Measurements from ENCODE around the gene CUX1.

Gene CUX1

GRCh38 chr7:102096706-102097427 lies 279.4 kb downstream of the CUX1 start:
- Histone ChIP-seq H3K27me3 (ENCODE audit: insufficient read depth, insufficient read length) (no peaks in the 10 kb centered on the region), H3K36me3 (ENCODE audit: insufficient read depth, insufficient read length, low read length) (peaks cover 1% of the 10 kb centered on the region), H3K9me3 (ENCODE audit: insufficient read depth, low read length) (no peaks in the 10 kb centered on the region), H3K4me3 (ENCODE audit: insufficient read length, low read depth) (no peak overlapping the region), H3K4me1 (ENCODE audit: insufficient read depth, insufficient read length) (peaks cover 2% of the 10 kb centered on the region), H3K9ac (ENCODE audit: insufficient read length, low read depth) (no peak overlapping the region)
- TF ChIP-seq YY1 (IDR thresholded peaks at IDR 0.05; ENCODE audit: insufficient read depth, insufficient read length): no peak
- TF ChIP-seq SUZ12 (IDR thresholded peaks at IDR 0.05; ENCODE audit: extremely low read depth, insufficient read depth, insufficient read length): no peak
- TF ChIP-seq ZNF274 (IDR thresholded peaks at IDR 0.05; ENCODE audit: low read depth, low read length): no peak
- no peak for DNase-seq (ENCODE audit: low read depth, low spot score)

GRCh38 chr7:102097601-102098161 lies 280.3 kb downstream of the CUX1 start:
- no peak overlapping the region for H3K9ac ChIP-seq (ENCODE audit: insufficient read length, low read depth)
- no peak for DNase-seq (ENCODE audit: low read depth, low spot score)
- H3K27me3 ChIP-seq (ENCODE audit: insufficient read depth, insufficient read length): no peaks in the 10 kb centered on the region
- no peaks in the 10 kb centered on the region for H3K9me3 ChIP-seq (ENCODE audit: insufficient read depth, low read length)
- H3K4me1 ChIP-seq (ENCODE audit: insufficient read depth, insufficient read length): peaks cover 2% of the 10 kb centered on the region
- no peak overlapping the region for H3K4me3 ChIP-seq (ENCODE audit: insufficient read length, low read depth)
- no peak for TF ChIP-seq ZNF274 (IDR thresholded peaks at IDR 0.05; ENCODE audit: low read depth, low read length)
- TF ChIP-seq SUZ12 (IDR thresholded peaks at IDR 0.05; ENCODE audit: extremely low read depth, insufficient read depth, insufficient read length): no peak
- no peak for TF ChIP-seq YY1 (IDR thresholded peaks at IDR 0.05; ENCODE audit: insufficient read depth, insufficient read length)
- H3K36me3 ChIP-seq (ENCODE audit: insufficient read depth, insufficient read length, low read length): peaks cover 7% of the 10 kb centered on the region

- peaks cover 12% of the 10 kb centered on the region for H3K36me3 ChIP-seq (ENCODE audit: insufficient read depth, insufficient read length, low read length)
- TF ChIP-seq ZNF274 (IDR thresholded peaks at IDR 0.05; ENCODE audit: low read depth, low read length) (no peak), YY1 (IDR thresholded peaks at IDR 0.05; ENCODE audit: insufficient read depth, insufficient read length) (no peak), SUZ12 (IDR thresholded peaks at IDR 0.05; ENCODE audit: extremely low read depth, insufficient read depth, insufficient read length) (no peak)
- H3K9ac ChIP-seq (ENCODE audit: insufficient read length, low read depth): no peak overlapping the region
- H3K4me1 ChIP-seq (ENCODE audit: insufficient read depth, insufficient read length): peaks cover 2% of the 10 kb centered on the region
- H3K4me3 ChIP-seq (ENCODE audit: insufficient read length, low read depth): no peak overlapping the region
- H3K9me3 ChIP-seq (ENCODE audit: insufficient read depth, low read length): no peaks in the 10 kb centered on the region
- no peak for DNase-seq (ENCODE audit: low read depth, low spot score)
- H3K27me3 ChIP-seq (ENCODE audit: insufficient read depth, insufficient read length): no peaks in the 10 kb centered on the region
These were observed 281.6 kb downstream of the CUX1 start for GRCh38 chr7:102098986-102099385.

- Histone ChIP-seq H3K36me3 (ENCODE audit: insufficient read depth, insufficient read length, low read length) (peaks cover 15% of the 10 kb centered on the region), H3K9me3 (ENCODE audit: insufficient read depth, low read length) (no peaks in the 10 kb centered on the region), H3K27me3 (ENCODE audit: insufficient read depth, insufficient read length) (no peaks in the 10 kb centered on the region), H3K4me1 (ENCODE audit: insufficient read depth, insufficient read length) (peaks cover 2% of the 10 kb centered on the region), H3K4me3 (ENCODE audit: insufficient read length, low read depth) (no peak overlapping the region), H3K9ac (ENCODE audit: insufficient read length, low read depth) (no peak overlapping the region)
- no peak for TF ChIP-seq SUZ12 (IDR thresholded peaks at IDR 0.05; ENCODE audit: extremely low read depth, insufficient read depth, insufficient read length)
- TF ChIP-seq YY1 (IDR thresholded peaks at IDR 0.05; ENCODE audit: insufficient read depth, insufficient read length): no peak
- no peak for TF ChIP-seq ZNF274 (IDR thresholded peaks at IDR 0.05; ENCODE audit: low read depth, low read length)
- no peak for DNase-seq (ENCODE audit: low read depth, low spot score)
These were observed 282.0 kb downstream of the CUX1 start for GRCh38 chr7:102099474-102099873.

- H3K4me3 ChIP-seq (ENCODE audit: insufficient read length, low read depth): no peak overlapping the region
- H3K4me1 ChIP-seq (ENCODE audit: insufficient read depth, insufficient read length): peaks cover 2% of the 10 kb centered on the region
- DNase-seq (ENCODE audit: low read depth, low spot score): no peak
- H3K9ac ChIP-seq (ENCODE audit: insufficient read length, low read depth): no peak overlapping the region
- H3K36me3 ChIP-seq (ENCODE audit: insufficient read depth, insufficient read length, low read length): peaks cover 19% of the 10 kb centered on the region
- H3K27me3 ChIP-seq (ENCODE audit: insufficient read depth, insufficient read length): no peaks in the 10 kb centered on the region
- no peaks in the 10 kb centered on the region for H3K9me3 ChIP-seq (ENCODE audit: insufficient read depth, low read length)
- TF ChIP-seq SUZ12 (IDR thresholded peaks at IDR 0.05; ENCODE audit: extremely low read depth, insufficient read depth, insufficient read length) (no peak), ZNF274 (IDR thresholded peaks at IDR 0.05; ENCODE audit: low read depth, low read length) (no peak), YY1 (IDR thresholded peaks at IDR 0.05; ENCODE audit: insufficient read depth, insufficient read length) (no peak)
These were observed 283.7 kb downstream of the CUX1 start for GRCh38 chr7:102101111-102101551.

GRCh38 chr7:102101926-102102325 lies 284.5 kb downstream of the CUX1 start:
- no peak overlapping the region for H3K9ac ChIP-seq (ENCODE audit: insufficient read length, low read depth)
- H3K9me3 ChIP-seq (ENCODE audit: insufficient read depth, low read length): no peaks in the 10 kb centered on the region
- no peak overlapping the region for H3K4me3 ChIP-seq (ENCODE audit: insufficient read length, low read depth)
- peaks cover 2% of the 10 kb centered on the region for H3K4me1 ChIP-seq (ENCODE audit: insufficient read depth, insufficient read length)
- TF ChIP-seq ZNF274 (IDR thresholded peaks at IDR 0.05; ENCODE audit: low read depth, low read length) (no peak), YY1 (IDR thresholded peaks at IDR 0.05; ENCODE audit: insufficient read depth, insufficient read length) (no peak), SUZ12 (IDR thresholded peaks at IDR 0.05; ENCODE audit: extremely low read depth, insufficient read depth, insufficient read length) (no peak)
- no peaks in the 10 kb centered on the region for H3K27me3 ChIP-seq (ENCODE audit: insufficient read depth, insufficient read length)
- DNase-seq (ENCODE audit: low read depth, low spot score): no peak
- peaks cover 25% of the 10 kb centered on the region for H3K36me3 ChIP-seq (ENCODE audit: insufficient read depth, insufficient read length, low read length)

- Histone ChIP-seq H3K4me3 (ENCODE audit: insufficient read length, low read depth) (no peak overlapping the region), H3K9ac (ENCODE audit: insufficient read length, low read depth) (no peak overlapping the region), H3K4me1 (ENCODE audit: insufficient read depth, insufficient read length) (peaks cover 2% of the 10 kb centered on the region), H3K9me3 (ENCODE audit: insufficient read depth, low read length) (no peaks in the 10 kb centered on the region), H3K27me3 (ENCODE audit: insufficient read depth, insufficient read length) (no peaks in the 10 kb centered on the region), H3K36me3 (ENCODE audit: insufficient read depth, insufficient read length, low read length) (peaks cover 29% of the 10 kb centered on the region)
- TF ChIP-seq ZNF274 (IDR thresholded peaks at IDR 0.05; ENCODE audit: low read depth, low read length): no peak
- no peak for TF ChIP-seq YY1 (IDR thresholded peaks at IDR 0.05; ENCODE audit: insufficient read depth, insufficient read length)
- no peak for TF ChIP-seq SUZ12 (IDR thresholded peaks at IDR 0.05; ENCODE audit: extremely low read depth, insufficient read depth, insufficient read length)
- no peak for DNase-seq (ENCODE audit: low read depth, low spot score)
These were observed 285.6 kb downstream of the CUX1 start for GRCh38 chr7:102103027-102103372.

Data from NT2/D1 (cell line).